ENCODE measurements around the gene SLCO4A1. TPM values are rescaled to one million over a fixed set of nuclear protein-coding genes. Genes with fewer than 3 reads are reported as not detected.

SLCO4A1 gene
- total and polyA plus RNA-seq, 2 donors (not counting 1 experiment from before 2014, with no cell fraction given), result 0.50 TPM; not detected in 1

DNA sequence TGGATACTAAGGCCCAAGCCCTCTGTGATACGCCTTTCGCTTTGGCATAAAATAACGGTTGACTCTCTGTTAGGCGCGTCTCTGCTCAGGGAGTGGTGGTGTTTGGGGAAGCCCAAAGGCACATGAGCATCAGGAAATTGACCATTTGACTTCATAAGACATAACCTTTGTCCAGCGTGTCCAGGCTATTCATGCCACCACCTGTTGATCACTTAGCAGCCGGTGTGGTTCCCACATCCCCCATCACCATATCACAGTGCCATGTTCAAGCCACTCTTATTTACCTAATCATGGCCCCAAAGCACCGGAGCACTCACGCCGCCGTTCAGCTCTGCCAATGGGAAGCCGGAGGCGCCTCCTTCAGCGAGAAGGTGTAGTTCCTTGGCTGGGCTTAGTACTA is 27.9 kb downstream of the SLCO4A1 start:
- Histone ChIP-seq H3K9ac (ENCODE audit: insufficient read depth, low read length) (no peak overlapping the region), H3K9me3 (ENCODE audit: control insufficient read depth, insufficient read depth, low read depth, low read length) (no peaks in the 10 kb centered on the region), H3K36me3 (ENCODE audit: control insufficient read depth, insufficient read depth, low read length) (no peaks in the 10 kb centered on the region), H3K27ac (ENCODE audit: insufficient read depth, low read length) (no peak overlapping the region), H4K20me1 (ENCODE audit: control insufficient read depth, extremely low read depth, insufficient read depth, low read length) (no peaks in the 10 kb centered on the region), H3K27me3 (ENCODE audit: control insufficient read depth, insufficient read depth, low read length) (no peaks in the 10 kb centered on the region), H2AFZ (ENCODE audit: low read length) (no peak overlapping the region), H3K4me1 (ENCODE audit: control insufficient read depth, extremely low read depth, insufficient read depth, low read length) (no peaks in the 10 kb centered on the region), H3K4me2 (ENCODE audit: extremely low read depth, insufficient read depth, low read length) (no peak overlapping the region), H3K79me2 (ENCODE audit: control insufficient read depth, insufficient read depth, low read length) (no peaks in the 10 kb centered on the region), H3K4me3 (replicated peaks in 1 of 4; ENCODE audit: control extremely low read depth in 1 of 4, insufficient read depth in 1 of 4, low read depth in 3 of 4, low read length in 4 of 4) (no peak overlapping the region)
- TF ChIP-seq EZH2 (IDR thresholded peaks at IDR 0.05; ENCODE audit: low read length, missing control alignments), result no peak
- TF ChIP-seq, protein P1, sequence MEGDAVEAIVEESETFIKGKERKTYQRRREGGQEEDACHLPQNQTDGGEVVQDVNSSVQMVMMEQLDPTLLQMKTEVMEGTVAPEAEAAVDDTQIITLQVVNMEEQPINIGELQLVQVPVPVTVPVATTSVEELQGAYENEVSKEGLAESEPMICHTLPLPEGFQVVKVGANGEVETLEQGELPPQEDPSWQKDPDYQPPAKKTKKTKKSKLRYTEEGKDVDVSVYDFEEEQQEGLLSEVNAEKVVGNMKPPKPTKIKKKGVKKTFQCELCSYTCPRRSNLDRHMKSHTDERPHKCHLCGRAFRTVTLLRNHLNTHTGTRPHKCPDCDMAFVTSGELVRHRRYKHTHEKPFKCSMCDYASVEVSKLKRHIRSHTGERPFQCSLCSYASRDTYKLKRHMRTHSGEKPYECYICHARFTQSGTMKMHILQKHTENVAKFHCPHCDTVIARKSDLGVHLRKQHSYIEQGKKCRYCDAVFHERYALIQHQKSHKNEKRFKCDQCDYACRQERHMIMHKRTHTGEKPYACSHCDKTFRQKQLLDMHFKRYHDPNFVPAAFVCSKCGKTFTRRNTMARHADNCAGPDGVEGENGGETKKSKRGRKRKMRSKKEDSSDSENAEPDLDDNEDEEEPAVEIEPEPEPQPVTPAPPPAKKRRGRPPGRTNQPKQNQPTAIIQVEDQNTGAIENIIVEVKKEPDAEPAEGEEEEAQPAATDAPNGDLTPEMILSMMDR (conservative IDR thresholded peaks at IDR 0.05 in 1 of 2, IDR thresholded peaks at IDR 0.05 in 1 of 2; ENCODE audit: low read depth in 1 of 2, low read length in 2 of 2), result no peak
- DNase-seq (ENCODE audit: low read depth in 2 of 2), result no peak

- no peak overlapping the region for H2AFZ ChIP-seq (ENCODE audit: low read length)
- H3K79me2 ChIP-seq (ENCODE audit: control insufficient read depth, insufficient read depth, low read length), result no peaks in the 10 kb centered on the region
- no peak overlapping the region for H3K4me3 ChIP-seq (replicated peaks in 1 of 4; ENCODE audit: control extremely low read depth in 1 of 4, insufficient read depth in 1 of 4, low read depth in 3 of 4, low read length in 4 of 4)
- H3K4me2 ChIP-seq (ENCODE audit: extremely low read depth, insufficient read depth, low read length), result no peak overlapping the region
- TF ChIP-seq EZH2 (IDR thresholded peaks at IDR 0.05; ENCODE audit: low read length, missing control alignments), result no peak
- TF ChIP-seq, protein P1 (conservative IDR thresholded peaks at IDR 0.05 in 1 of 2, IDR thresholded peaks at IDR 0.05 in 1 of 2; ENCODE audit: low read depth in 1 of 2, low read length in 2 of 2), result no peak
- no peak for DNase-seq (ENCODE audit: low read depth in 2 of 2)
- no peaks in the 10 kb centered on the region for H3K27me3 ChIP-seq (ENCODE audit: control insufficient read depth, insufficient read depth, low read length)
- no peaks in the 10 kb centered on the region for H4K20me1 ChIP-seq (ENCODE audit: control insufficient read depth, extremely low read depth, insufficient read depth, low read length)
- H3K9me3 ChIP-seq (ENCODE audit: control insufficient read depth, insufficient read depth, low read depth, low read length), result no peaks in the 10 kb centered on the region
- no peaks in the 10 kb centered on the region for H3K36me3 ChIP-seq (ENCODE audit: control insufficient read depth, insufficient read depth, low read length)
- peaks cover 2% of the 10 kb centered on the region for H3K4me1 ChIP-seq (ENCODE audit: control insufficient read depth, extremely low read depth, insufficient read depth, low read length)
- H3K27ac ChIP-seq (ENCODE audit: insufficient read depth, low read length), result no peak overlapping the region
- no peak overlapping the region for H3K9ac ChIP-seq (ENCODE audit: insufficient read depth, low read length)
Observed at GRCh38 chr20:62670998-62671397, 28.7 kb downstream of the SLCO4A1 start.

DNA sequence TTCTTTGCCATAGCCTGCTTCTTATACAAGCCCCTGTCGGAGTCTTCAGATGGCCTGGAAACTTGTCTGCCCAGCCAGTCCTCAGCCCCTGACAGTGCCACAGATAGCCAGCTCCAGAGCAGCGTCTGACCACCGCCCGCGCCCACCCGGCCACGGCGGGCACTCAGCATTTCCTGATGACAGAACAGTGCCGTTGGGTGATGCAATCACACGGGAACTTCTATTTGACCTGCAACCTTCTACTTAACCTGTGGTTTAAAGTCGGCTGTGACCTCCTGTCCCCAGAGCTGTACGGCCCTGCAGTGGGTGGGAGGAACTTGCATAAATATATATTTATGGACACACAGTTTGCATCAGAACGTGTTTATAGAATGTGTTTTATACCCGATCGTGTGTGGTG is 29.5 kb downstream of the SLCO4A1 start:
- no peaks in the 10 kb centered on the region for H3K36me3 ChIP-seq (ENCODE audit: control insufficient read depth, insufficient read depth, low read length)
- H3K4me3 ChIP-seq (replicated peaks in 1 of 4; ENCODE audit: control extremely low read depth in 1 of 4, insufficient read depth in 1 of 4, low read depth in 3 of 4, low read length in 4 of 4), result no peak overlapping the region
- no peak overlapping the region for H3K27ac ChIP-seq (ENCODE audit: insufficient read depth, low read length)
- no peak overlapping the region for H3K9ac ChIP-seq (ENCODE audit: insufficient read depth, low read length)
- H3K9me3 ChIP-seq (ENCODE audit: control insufficient read depth, insufficient read depth, low read depth, low read length), result no peaks in the 10 kb centered on the region
- no peaks in the 10 kb centered on the region for H4K20me1 ChIP-seq (ENCODE audit: control insufficient read depth, extremely low read depth, insufficient read depth, low read length)
- no peak for TF ChIP-seq EZH2 (IDR thresholded peaks at IDR 0.05; ENCODE audit: low read length, missing control alignments)
- TF ChIP-seq, protein P1 (conservative IDR thresholded peaks at IDR 0.05 in 1 of 2, IDR thresholded peaks at IDR 0.05 in 1 of 2; ENCODE audit: low read depth in 1 of 2, low read length in 2 of 2), result no peak
- H3K79me2 ChIP-seq (ENCODE audit: control insufficient read depth, insufficient read depth, low read length), result no peaks in the 10 kb centered on the region
- no peak for DNase-seq (ENCODE audit: low read depth in 2 of 2)
- H3K4me2 ChIP-seq (ENCODE audit: extremely low read depth, insufficient read depth, low read length), result no peak overlapping the region
- H2AFZ ChIP-seq (ENCODE audit: low read length), result no peak overlapping the region
- peaks cover 2% of the 10 kb centered on the region for H3K4me1 ChIP-seq (ENCODE audit: control insufficient read depth, extremely low read depth, insufficient read depth, low read length)
- H3K27me3 ChIP-seq (ENCODE audit: control insufficient read depth, insufficient read depth, low read length), result peaks cover 3% of the 10 kb centered on the region

Data from fibroblast of lung (primary cell).